DMS53 treated with DMSO at 0.1 percent for 48 hours (cell line): ENCODE measurements around the gene PDCD1.
A peak's percentile ranks its signal among the peaks of the same experiment; 100 is the strongest.
"Not testable (repeated sequence)": the region's sequence is repeated elsewhere in the genome, so short reads cannot be mapped to it uniquely, and the experiment has no call there.

Source experiments
- DNase-seq: peaks from one replicate; lab custom pipeline; 2025; ENCODE audit not compliant: unreplicated experiment; lab: John Stamatoyannopoulos, UW

PDCD1 gene

DNA sequence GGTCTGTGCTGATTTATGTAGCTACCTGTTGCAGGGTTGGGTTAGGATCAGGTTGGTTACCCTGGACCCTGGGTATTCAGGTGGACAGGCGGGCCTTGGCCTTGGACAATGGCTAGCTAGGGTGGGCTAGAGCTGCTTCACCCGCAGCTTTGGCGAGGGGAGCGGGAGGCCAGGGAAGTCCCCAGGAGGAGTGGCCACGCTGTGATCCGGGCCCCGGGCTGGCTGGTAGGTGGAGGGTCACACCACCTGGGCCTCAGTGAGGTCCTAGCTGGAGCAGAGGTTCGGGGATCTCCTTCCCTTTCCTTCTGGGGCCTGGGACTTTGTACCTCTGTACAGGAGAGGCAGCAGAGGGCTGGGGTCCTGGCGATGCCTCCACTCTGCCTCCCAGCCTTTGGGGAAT, 20.6 kb upstream of the PDCD1 start:
- no peak for DNase-seq

DNA sequence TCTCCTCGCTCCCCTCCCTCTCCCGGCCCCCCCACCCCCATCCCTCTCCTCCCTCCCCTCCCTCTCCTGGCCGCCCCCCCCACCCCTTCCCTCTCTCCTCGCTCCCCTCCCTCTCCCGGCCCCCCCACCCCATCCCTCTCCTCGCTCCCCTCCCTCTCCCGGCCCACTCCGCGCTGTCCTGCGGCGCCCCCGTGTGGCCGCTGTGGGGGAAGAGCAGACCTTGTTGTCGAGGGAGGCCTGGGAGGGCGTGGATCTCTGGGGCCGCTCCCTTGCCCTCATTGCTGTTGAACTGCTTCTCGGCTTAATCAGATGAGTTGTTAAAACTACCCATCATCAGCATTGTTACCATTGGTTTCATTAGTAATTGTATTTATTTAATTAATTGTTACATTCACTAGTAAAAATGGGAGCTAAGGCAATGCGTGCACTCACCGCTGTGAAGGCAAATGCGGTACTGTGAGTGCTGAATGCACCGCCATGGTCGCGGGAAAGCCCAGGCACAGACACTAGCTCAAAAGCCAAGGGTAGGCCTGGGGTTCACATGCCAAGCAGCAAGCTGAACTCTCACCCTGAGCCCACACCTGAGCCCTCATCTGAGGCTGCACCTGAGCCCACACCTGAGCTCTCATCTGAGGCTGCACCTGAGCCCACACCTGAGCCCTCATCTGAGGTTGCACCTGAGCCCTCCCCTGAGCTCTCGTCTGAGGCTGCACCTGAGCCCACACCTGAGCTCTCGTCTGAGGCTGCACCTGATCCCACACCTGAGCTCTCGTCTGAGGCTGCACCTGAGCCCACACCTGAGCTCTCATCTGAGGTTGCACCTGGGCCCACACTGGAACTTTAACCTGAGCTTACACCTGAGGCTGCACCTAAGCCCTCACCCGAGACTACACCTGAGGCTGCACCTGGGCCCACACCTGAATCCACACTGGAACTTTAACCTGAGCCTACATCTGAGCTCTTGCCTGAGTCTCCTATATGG, 19.6 kb upstream of the PDCD1 start:
- peak; percentile 9 for DNase-seq

DNA sequence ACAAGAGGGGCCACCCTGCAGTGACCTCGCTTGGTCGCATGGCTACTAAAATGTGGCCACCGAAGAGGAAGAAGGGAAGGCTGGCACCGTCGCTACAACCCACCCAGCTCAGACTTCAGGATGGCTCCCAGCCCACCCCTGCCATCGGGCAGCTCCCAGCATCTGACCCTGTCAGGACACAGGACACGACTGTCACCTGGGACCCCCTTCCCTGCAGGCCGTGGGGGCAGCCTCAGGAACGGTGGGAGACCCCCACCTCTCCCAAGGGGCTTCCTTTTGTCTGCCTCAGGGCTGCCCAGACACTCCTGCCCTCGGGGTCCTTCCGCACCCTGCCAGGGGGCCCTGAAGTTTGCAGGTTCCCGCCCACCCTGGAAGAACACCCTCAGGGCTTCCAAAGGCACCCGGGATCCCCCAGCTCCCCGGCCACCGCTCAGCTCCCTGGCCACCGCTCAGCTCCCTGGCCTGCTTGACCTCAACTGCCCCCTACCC, 18.5 kb upstream of the PDCD1 start:
- no peak for DNase-seq

DNA sequence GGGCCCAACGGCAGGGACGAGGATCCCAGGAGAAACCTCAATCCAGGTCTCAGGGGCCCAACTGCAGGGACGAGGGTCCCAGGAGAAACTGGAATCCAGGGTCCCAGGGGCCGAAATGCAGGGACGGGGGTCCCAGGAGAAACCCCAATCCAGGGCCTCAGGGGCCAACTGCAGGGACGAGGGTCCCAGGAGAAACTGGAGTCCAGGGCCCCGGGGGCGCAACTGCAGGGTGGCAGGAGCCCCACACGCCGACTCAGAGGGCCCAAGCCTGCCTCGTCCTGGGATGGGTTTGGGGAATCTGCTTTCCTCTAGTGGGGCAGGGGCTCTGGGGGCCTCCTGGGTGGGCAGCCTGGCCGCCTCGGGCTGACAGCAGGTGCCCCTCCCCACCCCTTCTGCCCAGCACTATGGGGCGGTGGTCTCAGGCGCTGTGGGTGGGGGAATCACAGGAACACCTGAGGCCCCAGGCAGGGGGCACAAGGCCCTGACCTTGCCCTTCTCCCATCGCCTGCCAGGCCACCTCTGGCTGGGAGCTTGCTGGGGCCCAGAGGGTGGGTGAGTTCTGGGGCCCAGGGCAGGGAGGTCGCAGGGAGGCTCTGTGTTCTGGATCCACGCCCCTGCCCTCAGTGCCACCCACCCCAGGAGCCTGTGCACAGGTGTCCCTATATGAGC, 18.0 kb upstream of the PDCD1 start:
- no peak for DNase-seq

DNA sequence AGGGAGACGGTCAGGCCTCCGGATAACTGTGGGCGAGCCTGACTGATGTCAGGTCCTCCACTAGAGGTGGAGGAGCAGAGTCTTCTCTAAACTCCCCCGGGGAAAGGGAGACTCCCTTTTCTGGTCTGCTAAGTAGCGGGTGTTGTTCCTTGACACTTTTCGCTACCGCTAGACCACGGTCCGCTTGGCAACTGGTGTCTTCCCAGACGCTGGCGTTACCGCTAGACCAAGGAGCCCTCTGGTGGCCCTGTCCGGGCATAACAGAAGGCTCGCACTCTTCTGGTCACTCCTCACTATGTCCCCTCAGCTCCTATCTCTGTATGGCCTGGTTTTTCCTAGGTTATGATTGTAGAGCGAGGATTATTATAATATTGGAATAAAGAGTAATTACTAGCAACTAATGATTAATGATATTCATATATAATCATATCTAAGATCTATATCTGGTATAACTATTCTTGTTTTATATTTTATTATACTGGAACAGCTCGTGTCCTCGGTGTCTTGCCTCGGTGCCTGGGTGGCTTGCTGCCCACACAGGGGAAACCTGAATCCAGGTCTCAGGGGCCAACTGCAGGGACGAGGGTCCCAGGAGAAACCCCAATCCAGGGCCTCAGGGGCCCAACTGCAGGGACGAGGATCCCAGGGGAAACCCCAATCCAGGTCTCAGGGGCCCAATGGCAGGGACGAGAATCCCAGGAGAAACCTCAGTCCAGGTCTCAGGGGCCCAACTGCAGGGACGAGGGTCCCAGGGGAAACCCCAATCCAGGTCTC, 17.2 kb upstream of the PDCD1 start:
- DNase-seq, result not testable (repeated sequence)

DNA sequence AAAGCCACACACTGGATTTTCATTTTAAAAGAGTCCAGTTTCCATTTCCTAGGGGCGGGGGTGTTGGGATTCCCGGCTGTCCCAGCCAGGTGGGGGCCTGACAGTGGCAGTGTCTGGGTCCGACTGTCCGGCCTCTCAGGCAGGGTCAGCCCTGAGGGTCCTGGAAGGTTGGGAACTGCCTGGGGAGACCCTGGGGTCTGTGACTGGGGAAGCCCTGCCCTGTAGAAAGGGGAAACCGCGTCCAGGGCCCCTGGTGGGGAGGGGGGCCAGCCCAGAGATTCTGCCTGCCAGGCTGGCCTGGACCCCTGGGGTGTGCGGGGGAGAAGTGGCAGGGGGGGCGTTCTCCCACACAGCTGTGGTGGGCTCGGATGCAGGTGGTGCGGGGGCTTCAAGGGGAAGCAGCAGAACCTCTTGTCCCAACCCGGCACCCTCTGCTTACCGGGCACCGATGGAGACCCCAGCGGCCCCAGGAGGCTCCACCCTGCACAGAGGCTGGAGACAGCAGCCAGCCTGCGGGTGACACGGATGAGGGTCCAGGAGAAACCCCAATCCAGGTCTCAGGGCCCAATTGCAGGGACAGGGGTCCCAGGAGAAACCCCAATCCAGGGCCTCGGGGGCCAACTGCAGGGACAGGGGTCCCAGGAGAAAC, 15.7 kb upstream of the PDCD1 start:
- DNase-seq, result no peak

DNA sequence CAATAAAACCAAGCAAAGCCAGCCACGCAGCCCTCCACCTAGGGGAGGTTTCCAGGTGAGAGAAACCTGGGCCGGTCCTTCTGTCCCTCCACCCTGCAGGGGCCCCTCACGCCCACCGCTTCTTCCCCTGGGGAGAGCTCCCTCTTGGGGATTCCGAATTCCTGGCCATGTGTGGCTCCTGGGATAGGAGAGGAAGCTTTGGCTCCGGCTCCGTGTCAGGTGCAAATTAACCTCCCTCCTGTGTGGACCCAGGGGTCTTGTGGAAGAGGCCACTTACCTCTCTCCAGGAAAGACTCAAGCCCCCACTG, 15.1 kb upstream of the PDCD1 start:
- DNase-seq, result no peak

DNA sequence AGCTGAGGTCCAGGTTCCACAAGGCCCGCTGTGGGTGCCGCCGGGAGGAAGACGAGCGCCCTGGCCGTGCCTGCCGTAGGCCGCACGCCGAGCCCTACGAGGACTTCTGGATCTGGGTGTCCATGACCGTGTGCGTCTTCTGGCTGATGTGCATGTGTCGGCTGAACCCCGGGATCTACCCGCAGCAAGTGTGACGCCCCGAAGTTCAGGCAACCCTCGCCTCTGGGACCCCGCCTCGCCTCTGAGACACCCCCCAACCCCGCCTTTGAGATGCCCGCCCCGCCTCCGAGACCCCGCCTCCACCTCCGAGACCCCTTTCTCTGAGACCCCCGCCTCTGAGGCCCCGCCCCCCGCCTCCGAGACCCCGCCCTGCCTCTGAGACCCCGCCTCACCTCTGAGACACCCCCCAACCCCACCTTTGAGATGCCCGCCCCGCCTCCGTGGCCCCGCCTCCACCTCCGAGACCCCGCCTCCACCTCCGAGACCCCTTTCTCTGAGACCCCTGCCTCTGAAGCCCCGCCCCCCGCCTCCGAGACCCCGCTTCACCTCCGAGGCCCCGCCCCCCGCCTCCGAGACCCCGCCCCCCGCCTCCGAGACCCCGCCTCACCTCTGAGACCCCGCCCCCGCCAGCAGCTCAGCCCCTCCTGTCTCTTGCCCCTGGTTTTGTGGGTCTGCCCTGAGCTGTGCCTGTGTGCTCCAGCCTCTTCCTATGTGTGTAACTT, 14.5 kb upstream of the PDCD1 start:
- DNase-seq, result no peak

DNA sequence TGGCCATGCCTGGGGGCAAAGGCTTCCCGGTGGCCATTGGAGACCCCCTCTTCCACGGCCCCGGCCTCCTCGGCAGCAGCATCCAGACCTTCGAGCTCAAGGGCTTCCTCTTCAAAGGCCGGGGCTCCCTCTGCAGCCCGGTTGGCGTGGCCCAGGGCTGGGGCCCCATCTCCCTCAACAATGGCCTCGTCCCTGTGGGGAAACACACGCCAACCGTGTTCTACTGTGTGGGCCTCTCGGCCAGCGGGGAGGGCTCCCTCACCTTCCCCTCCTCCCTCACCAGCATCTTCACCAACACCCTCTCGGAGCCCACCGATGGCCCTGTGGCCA, 13.6 kb upstream of the PDCD1 start:
- no peak for DNase-seq

DNA sequence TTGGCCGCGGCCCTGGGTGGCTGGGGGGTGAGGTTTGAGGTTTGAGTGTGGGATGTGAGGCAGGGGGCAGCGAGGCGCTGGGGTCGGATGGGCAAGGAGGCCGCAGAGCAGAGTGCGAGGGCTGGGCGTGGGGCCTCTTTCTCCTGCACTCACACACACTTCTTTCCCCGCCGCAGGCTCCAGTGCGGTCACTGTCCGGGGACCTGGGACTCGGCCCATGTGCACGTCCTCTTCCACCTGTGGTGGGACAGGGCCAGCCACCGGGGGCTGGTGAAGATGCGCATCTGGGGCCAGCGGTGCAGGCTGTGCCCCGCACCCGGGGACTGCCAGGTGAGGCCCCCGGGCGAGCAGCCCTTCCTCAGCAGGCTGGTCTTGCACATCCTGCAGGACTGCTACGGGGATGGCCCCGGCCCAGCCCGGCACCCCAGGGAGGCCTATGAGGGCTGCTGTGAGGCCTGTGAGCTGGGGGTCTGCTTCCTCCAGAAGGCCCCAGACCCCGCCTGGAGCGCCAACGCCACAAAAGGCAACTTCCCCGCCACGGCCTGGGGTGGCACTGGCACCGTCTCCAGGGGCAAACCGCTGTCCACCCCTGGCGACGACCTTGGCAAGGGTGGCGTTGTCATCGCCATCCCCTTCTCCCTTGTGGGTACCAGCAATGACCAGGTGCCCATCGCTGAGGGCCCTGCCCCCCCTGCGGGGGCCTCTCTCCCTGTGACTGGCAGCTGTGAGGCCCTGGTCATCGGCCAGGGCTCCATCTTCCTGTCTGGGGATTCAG, 13.0 kb upstream of the PDCD1 start:
- DNase-seq, result no peak

DNA sequence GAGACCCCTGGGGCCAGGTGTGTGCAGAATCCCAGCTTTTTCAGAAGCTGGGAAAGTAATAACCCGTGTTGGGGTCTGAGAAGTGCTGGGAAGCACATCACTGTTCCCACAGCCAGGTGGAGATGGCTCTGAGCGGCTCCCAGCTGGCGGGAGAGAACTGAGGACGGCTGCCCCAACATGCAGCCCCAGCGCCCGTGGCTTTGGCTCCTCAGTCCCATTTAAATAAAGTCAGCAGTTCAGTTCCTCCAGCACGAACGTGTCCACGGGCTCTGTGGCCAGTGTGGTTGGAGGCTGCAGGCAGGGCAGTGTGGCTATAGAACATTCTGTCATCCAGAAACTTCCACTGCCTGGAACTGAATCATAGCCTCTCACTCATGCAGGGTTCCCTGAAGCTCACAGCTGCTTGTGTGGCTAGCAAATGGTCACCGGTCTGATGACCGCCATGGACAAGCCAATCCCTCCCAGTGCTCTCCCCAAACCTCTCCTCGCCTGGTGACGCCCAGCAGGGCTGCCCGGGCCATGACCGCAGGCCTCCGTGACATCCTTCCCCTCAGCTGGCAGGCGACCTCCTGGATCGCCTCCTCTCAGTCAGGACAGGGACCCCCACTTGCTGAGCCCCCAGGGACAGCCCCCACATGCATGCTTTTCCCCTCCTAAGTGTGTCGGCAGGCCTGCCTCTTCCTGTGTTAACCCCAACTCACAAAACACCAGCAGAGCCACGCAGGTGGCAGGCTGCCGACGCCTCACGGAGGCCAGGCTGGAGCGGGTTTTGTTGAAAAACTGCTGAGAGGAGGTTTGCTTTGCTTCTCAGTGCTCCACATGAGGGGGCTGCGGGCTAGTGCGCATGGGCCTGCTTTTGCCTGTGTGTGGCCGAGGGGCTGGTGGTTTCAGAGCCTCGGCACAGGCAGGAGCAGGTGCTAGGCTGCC, 12.2 kb upstream of the PDCD1 start:
- no peak for DNase-seq

DNA sequence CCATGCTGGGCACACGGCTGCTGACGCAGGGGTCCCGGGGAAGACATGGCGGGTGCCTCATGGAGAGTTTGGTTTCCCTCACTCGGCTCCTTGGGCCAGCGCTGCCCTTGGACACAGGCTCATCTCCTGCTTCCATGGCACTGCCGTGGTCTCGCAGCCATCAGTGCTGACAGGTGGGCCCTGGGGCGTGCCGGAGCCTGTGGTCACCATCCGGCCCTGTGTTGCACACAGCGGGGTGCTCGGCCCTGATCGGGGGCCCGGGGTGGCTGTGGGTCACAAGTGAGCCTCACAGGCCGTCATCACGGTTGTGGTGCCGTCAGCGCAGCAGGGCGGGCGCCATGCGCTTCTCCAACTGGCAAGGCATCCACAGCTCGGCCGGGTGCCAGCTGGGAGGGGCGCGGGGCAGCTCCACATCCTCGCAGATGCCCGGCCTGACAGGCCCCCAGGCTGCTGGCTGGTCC, 11.4 kb upstream of the PDCD1 start:
- no peak for DNase-seq

DNA sequence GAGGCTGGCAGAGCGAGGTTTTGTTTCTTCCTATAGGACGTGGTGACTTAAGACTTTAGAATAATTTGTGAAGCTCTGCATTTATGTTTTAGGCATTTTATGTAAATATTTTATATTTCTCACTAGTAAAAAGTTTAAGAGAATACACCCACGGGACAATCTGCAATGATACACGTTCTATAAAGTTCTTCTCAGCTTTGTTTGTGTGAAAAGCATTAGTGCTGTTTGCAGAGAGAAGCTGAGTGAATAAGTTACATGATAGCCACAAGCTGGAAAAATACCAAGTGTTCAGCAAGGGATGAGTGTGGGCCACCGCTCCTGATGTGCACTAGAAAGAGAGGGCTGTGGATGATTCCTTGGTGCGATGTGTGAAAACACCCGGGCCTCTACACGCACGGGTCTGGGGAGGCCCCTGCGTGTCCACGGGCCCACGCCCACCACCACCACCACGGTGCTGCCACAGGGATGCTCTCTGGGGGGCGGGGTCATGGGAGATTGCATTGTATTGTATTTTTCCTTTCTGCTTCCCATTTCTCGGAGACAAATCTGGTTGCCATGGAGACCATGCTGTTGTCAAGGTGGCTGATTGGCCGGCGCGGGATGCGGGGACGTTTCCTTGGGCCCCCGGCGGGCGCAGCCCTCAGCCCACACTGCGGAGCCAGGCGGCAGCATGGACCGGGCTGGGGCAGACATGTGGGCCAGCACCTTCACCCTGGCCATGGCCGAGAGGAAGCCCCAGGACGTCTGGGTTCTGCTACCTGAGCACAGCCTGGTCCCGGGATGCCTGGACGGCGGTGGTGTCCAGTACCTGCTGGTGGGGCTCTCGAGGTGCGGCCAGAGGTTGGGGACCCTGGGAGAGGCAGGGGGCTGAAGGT, 10.6 kb upstream of the PDCD1 start, which contains the start of gene RTP5:
Gene RTP5, plus strand, starts transcription at position 643 of the 875 bp plus-strand sequence. Its CDS starts 28 bp downstream, at position 671.
- DNase-seq, result no peak

DNA sequence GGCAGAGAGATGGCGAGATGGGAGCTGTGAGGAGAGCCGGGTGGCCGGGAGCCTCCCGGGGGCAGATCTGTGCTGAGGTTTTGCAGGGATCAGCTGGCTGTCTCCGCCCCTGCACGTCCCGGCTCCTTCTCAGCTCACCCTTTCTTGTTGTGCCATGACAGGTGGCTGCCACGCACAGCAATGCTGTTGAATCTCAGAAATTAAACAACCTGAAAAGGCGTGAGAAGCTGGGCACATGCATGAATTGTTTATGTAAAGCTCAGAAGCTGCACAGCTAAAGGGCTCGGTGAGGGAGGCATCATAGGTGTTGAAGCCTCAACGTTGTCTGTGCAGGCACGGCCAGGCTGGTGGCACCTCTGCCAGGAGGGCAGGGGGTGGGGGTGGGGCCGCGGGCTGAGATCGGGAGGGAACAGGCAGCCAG, 10.0 kb upstream of the PDCD1 start:
- DNase-seq, result no peak

DNA sequence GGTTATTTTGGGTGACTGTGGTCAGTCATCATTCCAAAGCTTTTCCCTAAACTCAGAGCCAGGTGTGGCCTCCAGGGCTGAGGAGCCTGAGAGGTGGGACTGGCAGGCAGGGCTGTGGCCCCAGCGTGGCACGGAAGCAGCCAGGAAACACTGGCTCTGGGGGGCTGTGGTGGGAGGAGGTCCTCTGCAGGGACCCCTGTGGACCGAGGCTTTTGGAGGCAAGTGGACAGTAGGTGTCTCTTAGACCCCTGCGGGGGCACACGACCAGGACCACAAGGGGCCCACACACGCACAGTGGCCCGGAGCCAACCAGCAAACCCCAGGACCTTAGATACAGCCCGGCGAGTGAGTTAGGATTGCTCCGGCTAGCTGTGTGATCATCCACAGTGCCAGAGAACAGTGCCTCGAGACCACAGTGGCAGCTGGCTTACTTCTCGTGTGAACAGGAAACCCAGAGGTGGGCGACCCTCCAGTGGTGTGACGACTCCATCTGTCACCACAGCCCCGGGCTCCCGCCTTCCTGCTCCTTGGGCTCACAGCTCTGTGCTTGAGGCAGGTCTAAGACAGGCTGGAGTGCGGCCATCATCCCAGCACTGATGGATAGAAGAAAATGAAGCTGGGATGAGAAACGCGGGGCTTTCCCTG, 9.2 kb upstream of the PDCD1 start:
- DNase-seq, result no peak

DNA sequence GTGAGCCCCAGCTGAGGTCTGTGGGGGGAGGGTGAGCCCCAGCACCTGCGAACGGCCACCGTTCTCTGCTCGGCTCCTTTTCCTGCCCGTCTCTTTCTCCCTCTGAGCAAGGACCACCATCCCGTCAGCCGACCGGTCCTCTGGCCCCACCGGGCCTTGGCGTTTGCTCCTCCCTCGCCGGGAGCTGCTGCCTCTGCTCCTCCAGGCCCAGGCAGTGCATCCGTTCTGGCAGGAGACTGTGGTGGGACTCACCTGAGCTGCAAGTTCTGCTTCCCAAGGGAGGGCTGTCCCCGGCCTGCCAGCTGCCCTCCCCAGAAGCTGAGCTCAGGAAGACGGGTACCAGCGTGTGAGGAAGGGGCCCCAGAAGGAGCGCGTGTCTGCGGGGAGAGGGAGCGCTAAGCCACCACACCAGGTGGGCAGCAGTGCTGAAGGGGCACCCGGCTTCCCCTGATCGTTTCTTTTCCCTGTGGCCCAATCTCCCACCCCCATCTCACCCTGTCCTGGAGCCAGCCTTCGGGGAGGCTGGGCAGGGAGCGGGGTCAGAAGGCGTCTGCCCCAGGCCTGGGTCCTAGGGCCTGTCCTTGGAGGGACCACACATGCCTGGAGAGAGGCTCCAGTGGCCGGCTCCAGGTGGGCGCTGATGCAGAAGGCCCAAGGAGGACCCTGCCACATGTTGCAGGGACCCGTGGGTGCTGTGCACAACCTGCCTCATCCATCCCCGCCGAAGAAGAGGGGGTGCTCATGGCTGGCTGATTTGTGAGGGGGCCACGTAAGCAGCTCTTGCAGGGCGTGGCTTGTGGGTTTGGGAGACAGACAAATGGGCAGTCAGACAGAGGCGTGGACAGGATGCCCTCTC, 8.3 kb upstream of the PDCD1 start:
- DNase-seq, result no peak
